ENCODE measurements around the gene PIP5KL1. TPM values are rescaled to one million over a fixed set of nuclear protein-coding genes. Genes with fewer than 3 reads are reported as not detected.
A peak's percentile ranks its signal among the peaks of the same experiment; 100 is the strongest.

The PIP5KL1 gene
- total and polyA plus RNA-seq, 2 experiments from 2014 or later, result 13.4 to 19.5 TPM

DNA sequence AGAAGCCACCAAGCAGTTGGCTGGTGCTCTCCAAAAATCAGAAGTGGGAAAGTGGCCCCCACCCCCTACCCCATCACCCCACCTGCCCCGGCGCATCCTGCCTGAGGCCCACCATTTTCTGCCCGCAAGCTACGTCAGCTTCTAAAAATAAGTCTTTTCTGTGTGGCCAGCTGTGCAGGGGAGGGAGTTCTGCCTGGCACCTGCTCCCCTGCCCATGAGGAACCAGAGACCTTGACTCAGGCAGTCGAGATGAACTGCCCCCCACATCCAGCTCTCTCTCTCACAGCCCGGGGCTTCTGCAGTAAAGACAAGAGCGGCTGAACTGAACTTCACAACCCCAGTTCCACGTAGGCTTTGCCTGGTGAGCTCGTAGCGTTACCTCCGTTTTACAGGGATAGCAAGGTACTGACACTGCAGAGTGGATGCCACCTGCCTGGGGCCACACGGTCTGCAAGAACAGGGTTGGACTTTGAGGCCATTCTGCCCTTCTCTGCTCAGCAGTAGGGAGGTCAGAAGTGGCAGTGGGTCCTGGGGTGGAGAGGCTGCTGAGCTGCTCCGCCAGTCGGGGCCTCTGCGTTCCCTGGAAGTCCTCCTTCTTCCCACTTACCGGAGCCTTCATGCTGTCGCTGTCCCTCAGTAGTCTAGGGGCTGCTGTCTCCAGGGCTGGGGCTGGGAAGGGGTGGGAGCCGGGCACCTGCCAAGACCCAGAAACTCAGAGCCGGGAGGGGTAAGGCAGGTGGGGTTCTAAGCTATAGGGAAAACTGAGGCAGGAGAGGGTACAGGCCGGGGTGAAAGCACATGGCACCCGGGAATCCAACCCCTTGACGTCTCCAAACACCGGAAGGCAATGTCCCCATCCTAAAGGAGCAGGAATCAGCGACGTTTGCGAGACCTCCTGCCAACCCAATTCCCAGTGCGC is 14.5 kb downstream of the PIP5KL1 start:
- no peak for DNase-seq (ENCODE audit: low spot score)
- peak; percentile 9 for ATAC-seq
- H3K27me3 Mint-ChIP-seq (ENCODE audit: insufficient read depth, low read depth, poor library complexity), result peaks cover 14% of the 10 kb centered on the region

More for the DNA sequence above, 14.5 kb downstream of the PIP5KL1 start:
- H3K4me1 Mint-ChIP-seq, result peaks cover 19% of the 10 kb centered on the region
- no peaks in the 10 kb centered on the region for H3K9me3 Mint-ChIP-seq
- Histone ChIP-seq H3K4me3 (peak overlapping the region; percentile 81), H2AFZ (peak overlapping the region; percentile 92), H3K36me3 (ENCODE audit: insufficient read depth) (no peaks in the 10 kb centered on the region), H3F3A (replicated peaks; ENCODE audit: low read depth) (peaks cover 15% of the 10 kb centered on the region; the same call in 1 of the 2 replicates), H4K20me1 (replicated peaks; ENCODE audit: insufficient read depth) (peaks cover 4% of the 10 kb centered on the region), H3K4me2 (peak overlapping the region; percentile 95), H3K9me2 (ENCODE audit: insufficient read depth) (no peaks in the 10 kb centered on the region), H3K27me3 (ENCODE audit: insufficient read depth) (0 out of 2 replicates have a peak, but pooled peaks cover 7% of the 10 kb centered on the region), H3K27ac (ENCODE audit: low read depth) (no peak overlapping the region), H3K4me1 (ENCODE audit: insufficient read depth) (peaks cover 8% of the 10 kb centered on the region; the same call in 1 of the 2 replicates), H3K79me2 (replicated peaks; ENCODE audit: insufficient read depth) (no peaks in the 10 kb centered on the region)
- TF ChIP-seq, protein P1, sequence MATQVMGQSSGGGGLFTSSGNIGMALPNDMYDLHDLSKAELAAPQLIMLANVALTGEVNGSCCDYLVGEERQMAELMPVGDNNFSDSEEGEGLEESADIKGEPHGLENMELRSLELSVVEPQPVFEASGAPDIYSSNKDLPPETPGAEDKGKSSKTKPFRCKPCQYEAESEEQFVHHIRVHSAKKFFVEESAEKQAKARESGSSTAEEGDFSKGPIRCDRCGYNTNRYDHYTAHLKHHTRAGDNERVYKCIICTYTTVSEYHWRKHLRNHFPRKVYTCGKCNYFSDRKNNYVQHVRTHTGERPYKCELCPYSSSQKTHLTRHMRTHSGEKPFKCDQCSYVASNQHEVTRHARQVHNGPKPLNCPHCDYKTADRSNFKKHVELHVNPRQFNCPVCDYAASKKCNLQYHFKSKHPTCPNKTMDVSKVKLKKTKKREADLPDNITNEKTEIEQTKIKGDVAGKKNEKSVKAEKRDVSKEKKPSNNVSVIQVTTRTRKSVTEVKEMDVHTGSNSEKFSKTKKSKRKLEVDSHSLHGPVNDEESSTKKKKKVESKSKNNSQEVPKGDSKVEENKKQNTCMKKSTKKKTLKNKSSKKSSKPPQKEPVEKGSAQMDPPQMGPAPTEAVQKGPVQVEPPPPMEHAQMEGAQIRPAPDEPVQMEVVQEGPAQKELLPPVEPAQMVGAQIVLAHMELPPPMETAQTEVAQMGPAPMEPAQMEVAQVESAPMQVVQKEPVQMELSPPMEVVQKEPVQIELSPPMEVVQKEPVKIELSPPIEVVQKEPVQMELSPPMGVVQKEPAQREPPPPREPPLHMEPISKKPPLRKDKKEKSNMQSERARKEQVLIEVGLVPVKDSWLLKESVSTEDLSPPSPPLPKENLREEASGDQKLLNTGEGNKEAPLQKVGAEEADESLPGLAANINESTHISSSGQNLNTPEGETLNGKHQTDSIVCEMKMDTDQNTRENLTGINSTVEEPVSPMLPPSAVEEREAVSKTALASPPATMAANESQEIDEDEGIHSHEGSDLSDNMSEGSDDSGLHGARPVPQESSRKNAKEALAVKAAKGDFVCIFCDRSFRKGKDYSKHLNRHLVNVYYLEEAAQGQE (IDR thresholded peaks at IDR 0.05; ENCODE audit: unreplicated experiment), result no peak
- TF ChIP-seq EZH2phosphoT487 (IDR thresholded peaks at IDR 0.05; ENCODE audit: unreplicated experiment) (no peak), JUNB (IDR thresholded peaks at IDR 0.05; ENCODE audit: unreplicated experiment) (no peak), POLR2AphosphoS5 (IDR thresholded peaks at IDR 0.05; ENCODE audit: low read depth) (no peak), NANOG (IDR thresholded peaks at IDR 0.05; ENCODE audit: borderline replicate concordance) (no peak), ZNF331 (CRISPR knock-in tag; IDR thresholded peaks at IDR 0.05; ENCODE audit: low read depth) (no peak), CREB1 (CRISPR knock-in tag; IDR thresholded peaks at IDR 0.05; ENCODE audit: low read depth) (no peak), ZNF114 (CRISPR knock-in tag; IDR thresholded peaks at IDR 0.05) (no peak), EZH2 (IDR thresholded peaks at IDR 0.05; ENCODE audit: low read depth, unreplicated experiment) (no peak)
- TF ChIP-seq, protein P2, sequence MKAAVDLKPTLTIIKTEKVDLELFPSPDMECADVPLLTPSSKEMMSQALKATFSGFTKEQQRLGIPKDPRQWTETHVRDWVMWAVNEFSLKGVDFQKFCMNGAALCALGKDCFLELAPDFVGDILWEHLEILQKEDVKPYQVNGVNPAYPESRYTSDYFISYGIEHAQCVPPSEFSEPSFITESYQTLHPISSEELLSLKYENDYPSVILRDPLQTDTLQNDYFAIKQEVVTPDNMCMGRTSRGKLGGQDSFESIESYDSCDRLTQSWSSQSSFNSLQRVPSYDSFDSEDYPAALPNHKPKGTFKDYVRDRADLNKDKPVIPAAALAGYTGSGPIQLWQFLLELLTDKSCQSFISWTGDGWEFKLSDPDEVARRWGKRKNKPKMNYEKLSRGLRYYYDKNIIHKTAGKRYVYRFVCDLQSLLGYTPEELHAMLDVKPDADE (IDR thresholded peaks at IDR 0.05), result no peak
- TF ChIP-seq, protein P3, sequence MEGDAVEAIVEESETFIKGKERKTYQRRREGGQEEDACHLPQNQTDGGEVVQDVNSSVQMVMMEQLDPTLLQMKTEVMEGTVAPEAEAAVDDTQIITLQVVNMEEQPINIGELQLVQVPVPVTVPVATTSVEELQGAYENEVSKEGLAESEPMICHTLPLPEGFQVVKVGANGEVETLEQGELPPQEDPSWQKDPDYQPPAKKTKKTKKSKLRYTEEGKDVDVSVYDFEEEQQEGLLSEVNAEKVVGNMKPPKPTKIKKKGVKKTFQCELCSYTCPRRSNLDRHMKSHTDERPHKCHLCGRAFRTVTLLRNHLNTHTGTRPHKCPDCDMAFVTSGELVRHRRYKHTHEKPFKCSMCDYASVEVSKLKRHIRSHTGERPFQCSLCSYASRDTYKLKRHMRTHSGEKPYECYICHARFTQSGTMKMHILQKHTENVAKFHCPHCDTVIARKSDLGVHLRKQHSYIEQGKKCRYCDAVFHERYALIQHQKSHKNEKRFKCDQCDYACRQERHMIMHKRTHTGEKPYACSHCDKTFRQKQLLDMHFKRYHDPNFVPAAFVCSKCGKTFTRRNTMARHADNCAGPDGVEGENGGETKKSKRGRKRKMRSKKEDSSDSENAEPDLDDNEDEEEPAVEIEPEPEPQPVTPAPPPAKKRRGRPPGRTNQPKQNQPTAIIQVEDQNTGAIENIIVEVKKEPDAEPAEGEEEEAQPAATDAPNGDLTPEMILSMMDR (conservative IDR thresholded peaks at IDR 0.05; ENCODE audit: low read depth in 2 of 2), result no peak
- TF ChIP-seq, protein P4, sequence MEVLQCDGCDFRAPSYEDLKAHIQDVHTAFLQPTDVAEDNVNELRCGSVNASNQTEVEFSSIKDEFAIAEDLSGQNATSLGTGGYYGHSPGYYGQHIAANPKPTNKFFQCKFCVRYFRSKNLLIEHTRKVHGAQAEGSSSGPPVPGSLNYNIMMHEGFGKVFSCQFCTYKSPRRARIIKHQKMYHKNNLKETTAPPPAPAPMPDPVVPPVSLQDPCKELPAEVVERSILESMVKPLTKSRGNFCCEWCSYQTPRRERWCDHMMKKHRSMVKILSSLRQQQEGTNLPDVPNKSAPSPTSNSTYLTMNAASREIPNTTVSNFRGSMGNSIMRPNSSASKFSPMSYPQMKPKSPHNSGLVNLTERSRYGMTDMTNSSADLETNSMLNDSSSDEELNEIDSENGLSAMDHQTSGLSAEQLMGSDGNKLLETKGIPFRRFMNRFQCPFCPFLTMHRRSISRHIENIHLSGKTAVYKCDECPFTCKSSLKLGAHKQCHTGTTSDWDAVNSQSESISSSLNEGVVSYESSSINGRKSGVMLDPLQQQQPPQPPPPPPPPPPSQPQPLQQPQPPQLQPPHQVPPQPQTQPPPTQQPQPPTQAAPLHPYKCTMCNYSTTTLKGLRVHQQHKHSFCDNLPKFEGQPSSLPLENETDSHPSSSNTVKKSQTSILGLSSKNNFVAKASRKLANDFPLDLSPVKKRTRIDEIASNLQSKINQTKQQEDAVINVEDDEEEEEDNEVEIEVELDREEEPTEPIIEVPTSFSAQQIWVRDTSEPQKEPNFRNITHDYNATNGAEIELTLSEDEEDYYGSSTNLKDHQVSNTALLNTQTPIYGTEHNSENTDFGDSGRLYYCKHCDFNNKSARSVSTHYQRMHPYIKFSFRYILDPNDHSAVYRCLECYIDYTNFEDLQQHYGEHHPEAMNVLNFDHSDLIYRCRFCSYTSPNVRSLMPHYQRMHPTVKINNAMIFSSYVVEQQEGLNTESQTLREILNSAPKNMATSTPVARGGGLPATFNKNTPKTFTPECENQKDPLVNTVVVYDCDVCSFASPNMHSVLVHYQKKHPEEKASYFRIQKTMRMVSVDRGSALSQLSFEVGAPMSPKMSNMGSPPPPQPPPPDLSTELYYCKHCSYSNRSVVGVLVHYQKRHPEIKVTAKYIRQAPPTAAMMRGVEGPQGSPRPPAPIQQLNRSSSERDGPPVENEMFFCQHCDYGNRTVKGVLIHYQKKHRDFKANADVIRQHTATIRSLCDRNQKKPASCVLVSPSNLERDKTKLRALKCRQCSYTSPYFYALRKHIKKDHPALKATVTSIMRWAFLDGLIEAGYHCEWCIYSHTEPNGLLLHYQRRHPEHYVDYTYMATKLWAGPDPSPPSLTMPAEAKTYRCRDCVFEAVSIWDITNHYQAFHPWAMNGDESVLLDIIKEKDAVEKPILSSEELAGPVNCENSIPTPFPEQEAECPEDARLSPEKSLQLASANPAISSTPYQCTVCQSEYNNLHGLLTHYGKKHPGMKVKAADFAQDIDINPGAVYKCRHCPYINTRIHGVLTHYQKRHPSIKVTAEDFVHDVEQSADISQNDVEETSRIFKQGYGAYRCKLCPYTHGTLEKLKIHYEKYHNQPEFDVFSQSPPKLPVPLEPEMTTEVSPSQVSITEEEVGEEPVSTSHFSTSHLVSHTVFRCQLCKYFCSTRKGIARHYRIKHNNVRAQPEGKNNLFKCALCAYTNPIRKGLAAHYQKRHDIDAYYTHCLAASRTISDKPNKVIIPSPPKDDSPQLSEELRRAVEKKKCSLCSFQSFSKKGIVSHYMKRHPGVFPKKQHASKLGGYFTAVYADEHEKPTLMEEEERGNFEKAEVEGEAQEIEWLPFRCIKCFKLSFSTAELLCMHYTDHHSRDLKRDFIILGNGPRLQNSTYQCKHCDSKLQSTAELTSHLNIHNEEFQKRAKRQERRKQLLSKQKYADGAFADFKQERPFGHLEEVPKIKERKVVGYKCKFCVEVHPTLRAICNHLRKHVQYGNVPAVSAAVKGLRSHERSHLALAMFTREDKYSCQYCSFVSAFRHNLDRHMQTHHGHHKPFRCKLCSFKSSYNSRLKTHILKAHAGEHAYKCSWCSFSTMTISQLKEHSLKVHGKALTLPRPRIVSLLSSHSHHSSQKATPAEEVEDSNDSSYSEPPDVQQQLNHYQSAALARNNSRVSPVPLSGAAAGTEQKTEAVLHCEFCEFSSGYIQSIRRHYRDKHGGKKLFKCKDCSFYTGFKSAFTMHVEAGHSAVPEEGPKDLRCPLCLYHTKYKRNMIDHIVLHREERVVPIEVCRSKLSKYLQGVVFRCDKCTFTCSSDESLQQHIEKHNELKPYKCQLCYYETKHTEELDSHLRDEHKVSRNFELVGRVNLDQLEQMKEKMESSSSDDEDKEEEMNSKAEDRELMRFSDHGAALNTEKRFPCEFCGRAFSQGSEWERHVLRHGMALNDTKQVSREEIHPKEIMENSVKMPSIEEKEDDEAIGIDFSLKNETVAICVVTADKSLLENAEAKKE (CRISPR knock-in tag; IDR thresholded peaks at IDR 0.05), result no peak
- H3K36me3 Mint-ChIP-seq (ENCODE audit: low read depth), result peaks cover 13% of the 10 kb centered on the region; the same call in 2 of the 3 replicates
- peak overlapping the region; percentile 78 for H3K4me3 Mint-ChIP-seq
- H3K27ac Mint-ChIP-seq, result no peak overlapping the region
